Activated CD8-positive, alpha-beta T cell treated with anti-CD3 and anti-CD28 coated beads for 36 hours (primary cell): ENCODE results near the gene SLCO2A1. TPM values are rescaled to one million over a fixed set of nuclear protein-coding genes. Genes with fewer than 3 reads are reported as not detected.

ENCODE experiments used
- ATAC-seq: fragments of 200-7000 bp; cut with Tn5 transposase; one replicate; pipeline ENCODE4 v1.10.0; 2021; ENCODE audit warnings: mild to moderate bottlenecking, moderate library complexity
- CTCF ChIA-PET: fragments of 350-600 bp; sonication (Branson Sonifier 250); formaldehyde crosslinking; loops from one replicate; lab custom pipeline; 2021; ENCODE audit warnings: antibody characterized with exemption; lab: Charles Lee
- POLR2A ChIA-PET: fragments of 350-600 bp; sonication (Branson Sonifier 250); formaldehyde crosslinking; loops from one replicate; lab custom pipeline; 2021; ENCODE audit warnings: antibody characterized with exemption; lab: Charles Lee
- DNase-seq: peaks from one replicate; pipeline ENCODE4 v3.0.0-alpha.2; 2020
- H3K27ac Mint-ChIP-seq: one replicate; pipeline ENCODE4 v1.8.0; 2021; ENCODE audit warnings: mild to moderate bottlenecking, mixed read lengths
- H3K27me3 Mint-ChIP-seq: one replicate; pipeline ENCODE4 v1.8.0; 2021; ENCODE audit warnings: mixed read lengths
- H3K36me3 Mint-ChIP-seq: one replicate; pipeline ENCODE4 v1.8.0; 2021; ENCODE audit warnings: low read depth, mixed read lengths
- H3K4me1 Mint-ChIP-seq: one replicate; pipeline ENCODE4 v1.8.0; 2021; ENCODE audit warnings: low read depth, mixed read lengths
- H3K4me3 Mint-ChIP-seq: one replicate; pipeline ENCODE4 v1.8.0; 2021; ENCODE audit warnings: mild to moderate bottlenecking, moderate library complexity, mixed read lengths
- H3K9me3 Mint-ChIP-seq: one replicate; pipeline ENCODE4 v1.8.0; 2021; ENCODE audit warnings: mixed read lengths
- CTCF ChIP-seq: fragments of 200-600 bp; IDR thresholded peaks from one replicate; pipeline ENCODE4 v1.8.0; 2022; ENCODE audit warnings: antibody characterized with exemption, mild to moderate bottlenecking
- intact Hi-C: fragments of 100-400 bp; cut with micrococcal nuclease; formaldehyde crosslinking; loops from one replicate; pipeline ENCODE4 v1.10.0; 2022
- total RNA-seq, 2 experiments: library from RNA; stranded (reverse); gene quantifications; one replicate each; pipeline ENCODE4 v1.2.3, GENCODE V29; 2021

Gene SLCO2A1
- total RNA-seq, 2 experiments from 2014 or later: not detected

- ChIA-PET CTCF (no interaction called here), POLR2A (no interaction called here)
- no peaks in the 10 kb centered on the region for H3K36me3 Mint-ChIP-seq
- H3K27me3 Mint-ChIP-seq: peaks cover 12% of the 10 kb centered on the region
- TF ChIP-seq CTCF: no peak
- intact Hi-C loops: no loop called here
- DNase-seq: no peak
- no peak overlapping the region for H3K27ac Mint-ChIP-seq
- H3K9me3 Mint-ChIP-seq: peaks cover 11% of the 10 kb centered on the region
- ATAC-seq: no peak
- no peak overlapping the region for H3K4me3 Mint-ChIP-seq
- peaks cover 16% of the 10 kb centered on the region for H3K4me1 Mint-ChIP-seq
These were observed 151.2 kb downstream of the SLCO2A1 start for GRCh38 chr3:133878518-133878917.

Other genes starting within 250 kb of the SLCO2A1 start
- gene SRPRB, start 224.1 kb downstream of the SLCO2A1 start, total RNA-seq: 10 to 100 TPM; 63.8 to 65.8 TPM
- gene RAB6B, start 134.0 kb downstream of the SLCO2A1 start, total RNA-seq: 1 to 10 TPM; 1.7 to 2.0 TPM
- gene RYK, start 220.9 kb upstream of the SLCO2A1 start, total RNA-seq: 10 to 100 TPM; 19.8 to 21.9 TPM